Hepatocyte (in vitro differentiated cells): ENCODE results near the gene SAPCD1.

Source experiments
- EZH2 ChIP-seq: fragments of 200-600 bp; sonication (generic); IDR thresholded peaks from 2 replicates; pipeline ENCODE4 v1.6.1; 2016; ENCODE audit warnings: antibody characterized with exemption, mild to moderate bottlenecking, borderline replicate concordance
- EZH2phosphoT487 ChIP-seq: fragments of 200-600 bp; sonication (generic); IDR thresholded peaks from one replicate; pipeline ENCODE4 v1.6.1; 2018; ENCODE audit warnings: antibody characterized with exemption, mild to moderate bottlenecking, low read depth, moderate library complexity; ENCODE audit not compliant: unreplicated experiment, severe bottlenecking
- TF ChIP-seq, protein P1 (sequence below): fragments of 200-600 bp; sonication (generic); IDR thresholded peaks from 2 replicates; pipeline ENCODE4 v1.5.1; 2016; ENCODE audit warnings: antibody characterized with exemption, mild to moderate bottlenecking; ENCODE audit not compliant: poor library complexity

DNA sequence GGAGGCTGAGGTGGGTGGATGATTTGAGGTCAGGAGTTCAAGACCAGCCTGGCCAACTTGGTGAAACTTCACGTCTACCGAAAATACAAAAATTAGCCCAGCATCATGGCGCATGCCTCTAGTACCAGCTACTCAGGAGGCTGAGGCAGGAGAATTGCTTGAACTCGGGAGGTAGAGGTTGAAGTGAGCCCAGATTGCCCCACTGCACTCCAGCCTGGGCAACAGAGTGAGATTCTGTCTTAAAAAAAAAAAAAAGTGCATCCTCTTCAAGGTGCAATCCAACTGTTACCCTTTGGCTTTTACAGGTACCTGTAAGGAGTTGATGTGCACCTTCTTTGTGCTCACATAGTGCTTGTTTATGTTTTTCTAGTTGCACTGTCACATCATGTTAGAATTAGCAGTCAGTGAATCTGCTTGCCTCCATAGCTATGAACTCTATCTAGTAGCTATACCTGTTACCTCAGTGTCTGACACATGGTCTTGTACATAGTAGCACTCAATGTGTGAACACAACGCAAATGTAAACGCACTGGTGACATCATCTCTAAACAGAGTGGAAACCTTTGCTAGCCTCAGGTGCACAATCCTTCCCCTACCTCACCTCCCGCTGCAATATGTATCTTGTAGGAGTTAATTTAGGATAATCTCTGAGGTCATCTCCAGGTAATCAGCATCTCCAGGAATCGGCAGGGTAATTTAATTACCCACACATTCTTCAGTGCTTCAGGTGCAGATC is 13.0 kb upstream of the SAPCD1 start:
- TF ChIP-seq, protein P1, sequence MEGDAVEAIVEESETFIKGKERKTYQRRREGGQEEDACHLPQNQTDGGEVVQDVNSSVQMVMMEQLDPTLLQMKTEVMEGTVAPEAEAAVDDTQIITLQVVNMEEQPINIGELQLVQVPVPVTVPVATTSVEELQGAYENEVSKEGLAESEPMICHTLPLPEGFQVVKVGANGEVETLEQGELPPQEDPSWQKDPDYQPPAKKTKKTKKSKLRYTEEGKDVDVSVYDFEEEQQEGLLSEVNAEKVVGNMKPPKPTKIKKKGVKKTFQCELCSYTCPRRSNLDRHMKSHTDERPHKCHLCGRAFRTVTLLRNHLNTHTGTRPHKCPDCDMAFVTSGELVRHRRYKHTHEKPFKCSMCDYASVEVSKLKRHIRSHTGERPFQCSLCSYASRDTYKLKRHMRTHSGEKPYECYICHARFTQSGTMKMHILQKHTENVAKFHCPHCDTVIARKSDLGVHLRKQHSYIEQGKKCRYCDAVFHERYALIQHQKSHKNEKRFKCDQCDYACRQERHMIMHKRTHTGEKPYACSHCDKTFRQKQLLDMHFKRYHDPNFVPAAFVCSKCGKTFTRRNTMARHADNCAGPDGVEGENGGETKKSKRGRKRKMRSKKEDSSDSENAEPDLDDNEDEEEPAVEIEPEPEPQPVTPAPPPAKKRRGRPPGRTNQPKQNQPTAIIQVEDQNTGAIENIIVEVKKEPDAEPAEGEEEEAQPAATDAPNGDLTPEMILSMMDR = no peak
- TF ChIP-seq EZH2 = no peak
- no peak for TF ChIP-seq EZH2phosphoT487
